ENCODE data around the gene SUZ12.
"Not testable (repeated sequence)": the region's sequence is repeated elsewhere in the genome, so short reads cannot be mapped to it uniquely, and the experiment has no call there.

The SUZ12 gene

DNA sequence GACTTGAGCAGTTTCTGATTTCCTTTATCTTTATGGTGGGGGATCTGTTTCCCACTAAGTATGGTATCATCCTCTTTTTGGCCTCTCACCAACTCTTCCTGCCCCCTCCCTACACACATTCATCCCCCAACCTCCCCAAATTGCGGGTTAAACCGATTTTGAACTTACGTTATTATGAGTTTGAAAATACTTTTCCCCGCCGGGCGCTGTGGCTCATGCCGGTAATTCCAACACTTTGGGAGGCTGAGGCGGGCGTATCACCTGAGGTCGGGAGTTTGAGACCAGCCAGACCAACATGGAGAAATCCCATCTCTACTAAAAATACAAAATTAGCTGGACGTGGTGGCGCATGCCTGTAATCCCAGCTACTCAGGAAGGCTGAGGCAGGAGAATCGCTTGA is 19.1 kb upstream of the SUZ12 start:
- not testable (repeated sequence) for H3K9ac ChIP-seq (ENCODE audit: low read depth, low read length); H3K9me3 ChIP-seq (ENCODE audit: insufficient read depth, low read depth, low read length); H3K27ac ChIP-seq (ENCODE audit: low read length); H3K4me3 ChIP-seq (ENCODE audit: low read length); H3K36me3 ChIP-seq (ENCODE audit: insufficient read depth, low read depth, low read length); H3K4me1 ChIP-seq (ENCODE audit: insufficient read depth, low read length); H3K27me3 ChIP-seq (ENCODE audit: insufficient read depth, low read length)

DNA sequence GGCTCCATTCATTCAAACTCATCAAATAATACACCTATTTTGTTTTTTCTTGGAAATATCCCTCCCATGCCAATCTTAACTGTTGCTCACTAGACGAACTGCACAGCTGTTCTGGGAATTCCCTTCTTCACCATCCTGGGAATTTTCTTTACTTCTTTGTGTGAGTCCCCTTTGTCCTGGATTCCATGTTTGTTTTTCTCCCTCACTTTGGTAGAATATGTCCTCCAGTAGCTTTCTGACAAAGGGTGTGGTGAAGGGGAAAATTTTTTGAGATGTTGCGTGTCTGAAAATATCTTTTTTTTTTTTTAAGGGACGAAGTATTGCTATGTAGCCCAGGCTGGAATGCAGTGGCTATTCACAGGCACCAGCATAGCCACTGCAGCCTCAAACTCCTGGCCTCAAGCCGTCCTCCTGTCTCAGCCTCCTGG is 18.1 kb upstream of the SUZ12 start:
- Histone ChIP-seq H3K36me3 (ENCODE audit: insufficient read depth, low read depth, low read length) (no peaks in the 10 kb centered on the region), H3K4me3 (ENCODE audit: low read length) (no peak overlapping the region), H3K9ac (ENCODE audit: low read depth, low read length) (no peak overlapping the region), H3K4me1 (ENCODE audit: insufficient read depth, low read length) (peaks cover 6% of the 10 kb centered on the region; the same call in 1 of the 2 replicates), H3K27me3 (ENCODE audit: insufficient read depth, low read length) (no peaks in the 10 kb centered on the region), H3K27ac (ENCODE audit: low read length) (no peak overlapping the region), H3K9me3 (ENCODE audit: insufficient read depth, low read depth, low read length) (no peaks in the 10 kb centered on the region)

DNA sequence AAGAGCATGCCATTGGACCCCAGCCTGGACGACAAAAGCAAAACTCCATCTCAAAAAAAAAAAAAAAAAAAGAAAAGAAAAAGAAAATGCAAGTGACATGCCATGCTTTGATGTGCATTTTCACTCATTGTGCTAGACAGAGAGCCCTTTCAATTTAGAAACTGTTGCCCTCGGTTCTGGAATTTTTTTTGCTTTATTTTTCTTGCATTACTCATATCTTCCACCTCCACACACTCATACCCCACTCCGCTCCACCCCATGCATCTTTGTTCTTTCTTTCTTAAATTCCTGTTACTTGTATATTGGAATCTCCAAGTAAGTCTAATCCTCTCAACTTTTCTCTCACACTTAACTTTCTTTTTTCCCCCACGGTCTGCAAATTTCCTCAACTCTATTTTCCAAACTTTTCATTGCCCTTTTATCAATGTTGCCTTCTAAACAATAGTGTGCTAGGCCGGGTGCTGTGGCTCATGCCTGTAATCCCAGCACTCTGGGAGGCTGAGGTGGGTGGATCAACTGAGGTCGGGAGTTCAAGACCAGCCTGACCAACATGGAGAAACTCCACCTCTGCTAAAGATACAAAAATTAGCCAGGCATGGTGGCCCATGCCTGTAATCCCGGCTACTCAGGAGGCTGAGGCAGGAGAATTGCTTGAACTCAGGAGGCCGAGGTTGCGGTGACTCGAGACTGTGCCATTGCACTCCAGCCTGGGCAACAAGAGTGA is 16.8 kb upstream of the SUZ12 start:
- Histone ChIP-seq H3K4me1 (ENCODE audit: insufficient read depth, low read length) (peaks cover 6% of the 10 kb centered on the region; the same call in 1 of the 2 replicates), H3K9me3 (ENCODE audit: insufficient read depth, low read depth, low read length) (no peaks in the 10 kb centered on the region), H3K27me3 (ENCODE audit: insufficient read depth, low read length) (no peaks in the 10 kb centered on the region), H3K27ac (ENCODE audit: low read length) (no peak overlapping the region), H3K36me3 (ENCODE audit: insufficient read depth, low read depth, low read length) (no peaks in the 10 kb centered on the region), H3K9ac (ENCODE audit: low read depth, low read length) (no peak overlapping the region), H3K4me3 (ENCODE audit: low read length) (no peak overlapping the region)

DNA sequence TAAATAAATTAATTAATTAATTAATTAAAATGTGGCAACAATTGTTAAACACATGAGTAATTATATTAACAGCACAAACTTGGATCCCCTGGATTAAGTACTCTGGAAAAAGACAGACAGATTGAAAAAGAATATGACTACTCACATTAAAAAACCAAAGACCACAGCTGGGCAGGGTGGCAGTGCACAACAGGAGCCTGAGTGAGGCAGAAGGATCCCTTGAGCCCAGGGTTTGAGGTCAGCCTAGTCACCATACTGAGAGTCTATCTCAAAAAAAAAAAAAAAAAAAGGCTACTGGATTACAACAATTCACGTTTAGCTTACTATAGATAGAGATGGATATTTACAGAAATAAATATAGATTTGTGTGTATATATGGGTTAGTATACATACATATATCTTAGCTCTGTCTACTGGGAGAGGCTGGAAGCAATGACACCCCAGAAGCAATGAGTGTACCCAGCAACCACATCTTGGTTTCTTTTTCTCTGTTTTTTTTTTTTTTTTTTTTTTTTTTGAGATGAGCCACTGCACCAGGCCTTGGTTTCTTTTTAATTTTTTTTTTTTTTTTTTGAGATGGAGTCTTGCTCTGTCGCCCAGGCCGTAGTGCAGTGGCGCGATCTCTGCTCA is 10.6 kb upstream of the SUZ12 start:
- Histone ChIP-seq H3K9ac (ENCODE audit: low read depth, low read length) (no peak overlapping the region), H3K4me3 (ENCODE audit: low read length) (no peak overlapping the region), H3K9me3 (ENCODE audit: insufficient read depth, low read depth, low read length) (no peaks in the 10 kb centered on the region), H3K4me1 (ENCODE audit: insufficient read depth, low read length) (no peaks in the 10 kb centered on the region), H3K27ac (ENCODE audit: low read length) (no peak overlapping the region), H3K36me3 (ENCODE audit: insufficient read depth, low read depth, low read length) (no peaks in the 10 kb centered on the region), H3K27me3 (ENCODE audit: insufficient read depth, low read length) (no peaks in the 10 kb centered on the region)

DNA sequence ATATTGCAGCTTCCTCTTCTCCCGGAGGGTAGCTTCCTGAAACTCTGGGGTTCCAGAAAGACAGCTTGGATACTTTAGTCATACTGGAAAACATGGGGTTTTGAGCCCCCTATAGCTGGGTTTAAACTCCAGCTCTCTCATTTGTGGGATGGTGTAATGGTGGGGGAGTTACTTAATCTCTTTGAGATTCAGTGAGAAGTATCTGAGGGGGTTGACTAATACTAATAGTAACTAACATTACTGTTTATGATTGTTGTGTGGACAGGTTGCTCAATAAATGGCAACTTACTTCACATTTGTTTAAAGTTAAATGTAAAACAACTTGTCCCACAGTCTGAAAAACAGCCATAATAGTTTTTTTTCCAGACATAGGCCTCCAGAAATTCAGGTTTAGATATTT is 5.1 kb upstream of the SUZ12 start:
- no peaks in the 10 kb centered on the region for H3K36me3 ChIP-seq (ENCODE audit: insufficient read depth, low read depth, low read length)
- no peaks in the 10 kb centered on the region for H3K9me3 ChIP-seq (ENCODE audit: insufficient read depth, low read depth, low read length)
- no peaks in the 10 kb centered on the region for H3K4me1 ChIP-seq (ENCODE audit: insufficient read depth, low read length)
- no peak overlapping the region for H3K27ac ChIP-seq (ENCODE audit: low read length)
- no peaks in the 10 kb centered on the region for H3K27me3 ChIP-seq (ENCODE audit: insufficient read depth, low read length)
- no peak overlapping the region for H3K9ac ChIP-seq (ENCODE audit: low read depth, low read length)
- no peak overlapping the region for H3K4me3 ChIP-seq (ENCODE audit: low read length)

DNA sequence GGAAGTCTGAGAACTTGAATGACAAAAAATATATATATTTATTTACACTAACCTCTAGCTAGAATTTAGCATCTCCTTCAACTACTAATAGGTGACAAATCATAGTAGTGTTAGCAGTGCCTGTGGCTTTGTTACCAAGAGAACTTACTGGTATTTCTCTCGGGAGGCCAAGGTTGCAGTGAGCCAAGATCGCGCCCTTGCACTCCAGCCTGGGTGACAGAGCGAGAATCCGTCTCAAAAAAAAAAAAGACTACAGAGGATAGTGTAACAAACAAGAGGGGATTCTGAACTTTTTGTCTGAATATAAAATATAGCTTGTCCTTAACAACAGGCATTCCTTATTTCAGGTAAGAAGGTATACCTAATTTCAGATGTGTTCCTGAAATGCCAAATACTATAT is 1.3 kb upstream of the SUZ12 start:
- no peak overlapping the region for H3K4me3 ChIP-seq (ENCODE audit: low read length)
- no peak overlapping the region for H3K27ac ChIP-seq (ENCODE audit: low read length)
- H3K9ac ChIP-seq (ENCODE audit: low read depth, low read length) = no peak overlapping the region

DNA sequence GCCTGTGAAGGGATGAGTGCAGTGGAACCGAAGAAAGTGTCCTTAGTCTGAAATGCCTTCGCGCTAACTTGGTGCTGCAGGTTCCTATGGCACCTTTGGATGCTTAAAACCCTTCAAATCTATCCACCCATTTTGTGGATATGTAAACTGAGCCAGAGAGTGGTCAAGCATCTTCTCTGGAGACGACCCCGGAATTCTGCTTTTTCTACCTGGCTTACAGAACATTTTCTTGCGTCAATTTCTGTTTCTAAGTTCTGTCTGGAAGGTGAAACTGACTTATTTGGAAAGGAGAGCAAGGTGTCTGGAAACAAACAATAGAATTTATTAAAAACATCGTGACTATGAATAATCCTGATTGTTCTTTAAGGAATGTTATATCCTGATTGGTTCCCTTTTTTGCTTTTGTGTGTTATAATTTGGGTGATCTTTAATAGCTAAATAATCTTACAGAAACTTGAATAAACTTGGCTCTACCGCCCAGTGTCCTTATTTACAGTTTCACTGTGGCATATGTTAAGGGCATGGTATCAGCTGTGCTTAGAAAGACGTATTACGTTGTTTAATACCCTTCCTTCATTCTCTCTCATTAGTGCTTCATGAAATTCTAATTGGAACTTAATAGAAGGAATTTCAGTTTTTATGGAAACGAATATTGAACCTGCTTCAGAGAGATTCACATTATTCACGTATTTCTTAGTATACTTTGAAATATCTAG is 1.3 kb downstream of the SUZ12 start:
- not testable (repeated sequence) for H3K27ac ChIP-seq (ENCODE audit: low read length)
- H3K9ac ChIP-seq (ENCODE audit: low read depth, low read length) = peak overlapping the region; percentile 73; the same call in 1 of the 2 replicates

More for the DNA sequence above, 1.3 kb upstream of the SUZ12 start:
- H3K4me1 ChIP-seq (ENCODE audit: insufficient read depth, low read length) = no peaks in the 10 kb centered on the region; the same call in 1 of the 2 replicates
- no peaks in the 10 kb centered on the region for H3K27me3 ChIP-seq (ENCODE audit: insufficient read depth, low read length)
- no peaks in the 10 kb centered on the region for H3K9me3 ChIP-seq (ENCODE audit: insufficient read depth, low read depth, low read length)
- H3K36me3 ChIP-seq (ENCODE audit: insufficient read depth, low read depth, low read length) = peaks cover 8% of the 10 kb centered on the region; the same call in 1 of the 2 replicates

DNA sequence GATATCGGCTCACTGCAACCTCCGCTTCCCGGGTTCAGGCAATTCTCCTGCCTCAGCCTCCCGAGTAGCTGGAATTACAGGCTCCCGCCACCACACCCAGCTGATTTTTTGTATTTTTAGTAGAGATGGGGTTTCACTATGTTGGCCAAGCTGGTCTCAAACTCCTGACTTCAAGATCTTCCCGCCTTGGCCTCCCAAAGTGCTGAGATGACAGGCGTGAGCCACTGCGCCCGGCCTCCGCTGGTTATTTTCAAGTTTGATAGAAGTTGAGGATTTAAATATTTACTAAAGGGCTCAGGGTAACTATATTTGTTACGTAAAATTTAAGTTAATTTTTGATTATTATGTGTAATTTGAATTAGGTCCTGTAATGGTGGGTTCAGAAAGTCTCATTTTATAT is 5.1 kb downstream of the SUZ12 start:
- not testable (repeated sequence) for H3K4me1 ChIP-seq (ENCODE audit: insufficient read depth, low read length); H3K9me3 ChIP-seq (ENCODE audit: insufficient read depth, low read depth, low read length); H3K27me3 ChIP-seq (ENCODE audit: insufficient read depth, low read length); H3K9ac ChIP-seq (ENCODE audit: low read depth, low read length); H3K27ac ChIP-seq (ENCODE audit: low read length); H3K4me3 ChIP-seq (ENCODE audit: low read length)
- H3K36me3 ChIP-seq (ENCODE audit: insufficient read depth, low read depth, low read length) = peaks cover 61% of the 10 kb centered on the region

More for the DNA sequence above, 1.3 kb downstream of the SUZ12 start:
- not testable (repeated sequence) for H3K27me3 ChIP-seq (ENCODE audit: insufficient read depth, low read length); H3K4me1 ChIP-seq (ENCODE audit: insufficient read depth, low read length); H3K9me3 ChIP-seq (ENCODE audit: insufficient read depth, low read depth, low read length)
- Histone ChIP-seq H3K36me3 (ENCODE audit: insufficient read depth, low read depth, low read length) (peaks cover 29% of the 10 kb centered on the region), H3K4me3 (ENCODE audit: low read length) (peak overlapping the region; percentile 72)

DNA sequence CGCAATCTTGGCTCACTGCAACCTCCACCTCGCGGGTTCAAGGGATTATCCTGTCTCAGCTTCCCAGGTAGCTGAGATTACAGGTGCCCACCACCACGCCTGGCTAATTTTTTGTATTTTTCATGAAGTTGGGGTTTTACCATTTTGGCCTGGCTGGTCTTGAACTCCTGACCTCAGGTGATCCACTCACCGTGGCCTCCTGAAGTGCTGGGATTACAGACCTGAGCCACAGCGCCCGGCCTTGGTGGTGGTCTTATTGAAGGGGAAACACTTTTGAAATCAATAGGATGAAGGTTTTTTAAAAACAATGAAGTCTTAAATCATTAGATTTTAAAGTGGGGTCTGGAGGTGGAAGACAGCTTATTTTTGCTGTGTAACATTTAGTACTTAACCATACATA is 5.6 kb downstream of the SUZ12 start:
- not testable (repeated sequence) for H3K9me3 ChIP-seq (ENCODE audit: insufficient read depth, low read depth, low read length); H3K27me3 ChIP-seq (ENCODE audit: insufficient read depth, low read length); H3K9ac ChIP-seq (ENCODE audit: low read depth, low read length); H3K4me1 ChIP-seq (ENCODE audit: insufficient read depth, low read length); H3K27ac ChIP-seq (ENCODE audit: low read length); H3K4me3 ChIP-seq (ENCODE audit: low read length)
- H3K36me3 ChIP-seq (ENCODE audit: insufficient read depth, low read depth, low read length) = peaks cover 66% of the 10 kb centered on the region

DNA sequence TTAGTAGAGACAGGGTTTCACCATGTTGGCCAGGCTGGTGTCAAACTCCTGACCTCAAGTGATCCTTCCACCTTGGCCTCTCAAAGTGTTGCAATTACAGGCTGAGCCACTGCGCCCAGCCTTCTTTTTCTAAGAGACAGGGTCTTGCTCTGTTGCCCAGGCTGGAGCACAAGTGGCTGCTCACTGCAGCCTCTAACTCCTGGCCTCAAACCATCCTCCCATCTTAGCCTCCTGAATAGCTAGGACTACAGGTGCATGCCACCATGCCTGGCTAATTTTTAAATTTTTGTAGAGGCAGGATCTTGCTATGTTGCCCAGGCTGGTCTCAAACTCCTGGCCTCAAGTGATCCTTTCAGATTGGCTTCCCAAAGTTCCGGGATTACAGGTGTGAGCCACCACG is 15.1 kb downstream of the SUZ12 start:
- not testable (repeated sequence) for H3K27me3 ChIP-seq (ENCODE audit: insufficient read depth, low read length); H3K9me3 ChIP-seq (ENCODE audit: insufficient read depth, low read depth, low read length); H3K4me3 ChIP-seq (ENCODE audit: low read length); H3K27ac ChIP-seq (ENCODE audit: low read length); H3K9ac ChIP-seq (ENCODE audit: low read depth, low read length); H3K4me1 ChIP-seq (ENCODE audit: insufficient read depth, low read length)
- peaks cover 85% of the 10 kb centered on the region for H3K36me3 ChIP-seq (ENCODE audit: insufficient read depth, low read depth, low read length)

DNA sequence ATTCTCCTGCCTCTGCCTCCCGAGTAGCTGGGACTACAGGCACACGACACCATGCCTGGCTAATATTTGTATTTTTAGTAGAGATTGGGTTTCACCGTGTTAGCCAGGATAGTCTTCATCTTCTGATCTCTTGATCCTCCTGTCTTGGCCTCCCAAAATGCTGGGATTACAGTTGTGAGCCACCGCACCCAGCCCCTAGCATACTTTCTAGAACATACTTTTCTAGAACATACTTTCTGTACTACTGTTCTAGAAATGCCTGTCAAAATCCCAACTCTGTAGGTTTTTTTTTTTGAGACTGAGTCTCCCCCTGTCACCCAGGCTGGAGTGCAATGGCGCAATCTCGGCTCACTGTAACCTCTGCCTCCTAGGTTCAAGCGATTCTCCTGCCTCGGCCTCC is 27.3 kb downstream of the SUZ12 start:
- H3K36me3 ChIP-seq (ENCODE audit: insufficient read depth, low read depth, low read length) = peaks cover 84% of the 10 kb centered on the region
- not testable (repeated sequence) for H3K9me3 ChIP-seq (ENCODE audit: insufficient read depth, low read depth, low read length); H3K4me3 ChIP-seq (ENCODE audit: low read length); H3K27ac ChIP-seq (ENCODE audit: low read length); H3K4me1 ChIP-seq (ENCODE audit: insufficient read depth, low read length); H3K9ac ChIP-seq (ENCODE audit: low read depth, low read length); H3K27me3 ChIP-seq (ENCODE audit: insufficient read depth, low read length)

DNA sequence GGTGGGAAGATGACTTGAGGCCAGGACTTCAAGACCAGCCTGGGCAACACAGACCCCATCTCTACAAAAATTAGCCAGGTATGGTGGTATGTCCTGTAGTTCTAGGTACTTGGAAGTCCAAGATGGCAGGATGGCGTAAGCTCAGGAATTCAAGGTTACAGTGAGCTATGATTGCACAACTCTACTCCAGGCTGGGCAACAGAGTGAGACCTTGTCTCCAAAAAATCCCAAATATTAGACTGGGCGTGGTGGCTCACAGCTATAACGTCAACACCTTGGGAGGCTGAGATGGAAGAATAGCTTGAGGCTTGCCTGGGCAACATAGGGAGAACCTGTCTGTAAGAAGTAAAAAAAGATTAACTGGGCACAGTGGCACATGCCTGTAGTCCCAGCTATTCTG is 30.8 kb downstream of the SUZ12 start:
- H3K27me3 ChIP-seq (ENCODE audit: insufficient read depth, low read length) = no peaks in the 10 kb centered on the region
- no peak overlapping the region for H3K27ac ChIP-seq (ENCODE audit: low read length)
- peaks cover 86% of the 10 kb centered on the region for H3K36me3 ChIP-seq (ENCODE audit: insufficient read depth, low read depth, low read length)

More for the DNA sequence above, 30.8 kb downstream of the SUZ12 start:
- Histone ChIP-seq H3K9ac (ENCODE audit: low read depth, low read length) (no peak overlapping the region), H3K9me3 (ENCODE audit: insufficient read depth, low read depth, low read length) (no peaks in the 10 kb centered on the region), H3K4me1 (ENCODE audit: insufficient read depth, low read length) (no peaks in the 10 kb centered on the region), H3K4me3 (ENCODE audit: low read length) (no peak overlapping the region)
